GM12874 (cell line): Measurements from ENCODE around the gene CRPPA.

ENCODE experiments used
- CTCF ChIP-seq: IDR thresholded peaks from 2 replicates; pipeline ENCODE4 v1.5.1; 2011; ENCODE audit warnings: low read depth, mild to moderate bottlenecking, control low read depth, low read length, moderate library complexity; ENCODE audit not compliant: insufficient read depth

CRPPA gene

GRCh38 chr7:16431646-16432424 is 10.5 kb upstream of the CRPPA start:
- 0 out of 2 replicates have a peak, but pooled peaks have one; percentile 15 for TF ChIP-seq CTCF

GRCh38 chr7:16430133-16430532 is 8.8 kb upstream of the CRPPA start:
- TF ChIP-seq CTCF: no peak

GRCh38 chr7:16428672-16429071 is 7.3 kb upstream of the CRPPA start:
- TF ChIP-seq CTCF: no peak

GRCh38 chr7:16428182-16428581 is 6.8 kb upstream of the CRPPA start:
- TF ChIP-seq CTCF: no peak

- TF ChIP-seq CTCF: no peak
Measured at GRCh38 chr7:16423761-16424160, 2.4 kb upstream of the CRPPA start.

GRCh38 chr7:16422917-16423316 is 1.6 kb upstream of the CRPPA start:
- TF ChIP-seq CTCF: no peak

- no peak for TF ChIP-seq CTCF
Measured at GRCh38 chr7:16422103-16422435, 731 bp upstream of the CRPPA start.
